NCI-H82 (cell line): Measurements from ENCODE around the gene ARHGAP10.
A peak's percentile ranks its signal among the peaks of the same experiment; 100 is the strongest.
"Not testable (repeated sequence)": the region's sequence is repeated elsewhere in the genome, so short reads cannot be mapped to it uniquely, and the experiment has no call there.

ENCODE experiments used
- DNase-seq: peaks from one replicate; lab custom pipeline; 2025; lab: John Stamatoyannopoulos, UW

Gene ARHGAP10

DNA sequence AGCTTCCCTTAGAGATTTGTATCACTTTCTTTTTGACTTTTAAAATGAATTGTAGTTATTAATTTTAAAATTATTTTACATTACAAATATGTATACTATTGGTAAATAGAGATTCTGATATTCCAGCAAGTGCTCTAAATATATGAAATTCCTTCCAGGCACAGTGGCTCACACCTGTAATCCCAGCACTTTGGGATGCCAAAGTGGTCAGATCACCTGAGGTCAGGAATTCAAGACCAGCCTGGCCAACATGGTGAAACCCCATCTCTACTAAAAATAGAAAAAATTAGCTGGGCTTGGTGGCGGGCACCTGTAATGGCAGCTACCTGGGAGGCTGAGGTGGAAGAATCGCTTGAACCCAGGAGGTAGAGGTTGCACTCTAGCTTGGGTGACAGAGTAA lies 180.2 kb downstream of the ARHGAP10 start:
- DNase-seq = not testable (repeated sequence)

GRCh38 chr4:147913137-147913536 lies 181.2 kb downstream of the ARHGAP10 start:
- no peak for DNase-seq

GRCh38 chr4:147916351-147916750 lies 184.5 kb downstream of the ARHGAP10 start:
- DNase-seq = no peak

GRCh38 chr4:147923381-147923780 lies 191.5 kb downstream of the ARHGAP10 start:
- DNase-seq = no peak

GRCh38 chr4:147923854-147924253 lies 192.0 kb downstream of the ARHGAP10 start:
- DNase-seq = no peak

- peak; percentile 65 for DNase-seq
Observed at GRCh38 chr4:147924604-147925412, 192.9 kb downstream of the ARHGAP10 start.

GRCh38 chr4:147927377-147928137 lies 195.7 kb downstream of the ARHGAP10 start:
- no peak for DNase-seq

DNA sequence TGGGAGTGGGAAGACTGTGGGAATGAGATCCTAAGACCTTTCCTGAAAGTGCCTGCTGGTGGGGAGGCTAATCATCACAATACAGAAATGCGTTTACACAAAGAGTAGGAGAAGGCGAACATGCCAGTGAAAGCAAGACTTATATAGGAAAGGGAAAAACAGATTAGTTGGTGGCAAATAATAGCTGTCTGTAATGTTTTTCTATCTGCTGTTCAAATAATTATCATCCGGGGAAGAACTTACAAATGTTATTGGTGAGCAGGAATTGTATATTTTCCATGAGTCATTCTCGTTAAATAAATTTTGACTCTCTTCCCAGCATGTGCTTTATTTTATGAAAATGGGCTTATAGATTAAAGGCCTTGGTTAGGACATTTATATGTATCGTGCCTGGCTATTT lies 196.5 kb downstream of the ARHGAP10 start:
- DNase-seq = no peak

DNA sequence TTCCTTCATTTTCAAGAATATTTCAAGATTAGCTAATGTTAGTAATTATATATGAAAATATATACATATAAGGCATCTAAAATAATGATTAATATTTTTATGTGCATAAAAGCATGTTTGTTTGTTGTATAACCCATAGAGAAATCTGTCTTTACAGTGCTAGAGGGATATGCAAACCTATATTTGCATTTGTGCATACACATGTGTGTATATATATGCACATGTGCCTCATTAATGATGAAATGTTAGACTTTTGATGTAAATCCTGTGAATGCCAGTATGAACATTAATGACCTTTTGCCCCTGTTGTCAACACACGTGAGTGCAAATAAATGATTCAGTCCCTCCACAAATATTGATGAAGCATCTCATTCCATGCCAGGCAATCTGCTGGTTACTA lies 197.9 kb downstream of the ARHGAP10 start:
- DNase-seq = no peak

- DNase-seq = peak; percentile 24
Observed at GRCh38 chr4:147933316-147933715, 201.4 kb downstream of the ARHGAP10 start.

- DNase-seq = no peak
Observed at GRCh38 chr4:147933779-147934178, 201.9 kb downstream of the ARHGAP10 start.

DNA sequence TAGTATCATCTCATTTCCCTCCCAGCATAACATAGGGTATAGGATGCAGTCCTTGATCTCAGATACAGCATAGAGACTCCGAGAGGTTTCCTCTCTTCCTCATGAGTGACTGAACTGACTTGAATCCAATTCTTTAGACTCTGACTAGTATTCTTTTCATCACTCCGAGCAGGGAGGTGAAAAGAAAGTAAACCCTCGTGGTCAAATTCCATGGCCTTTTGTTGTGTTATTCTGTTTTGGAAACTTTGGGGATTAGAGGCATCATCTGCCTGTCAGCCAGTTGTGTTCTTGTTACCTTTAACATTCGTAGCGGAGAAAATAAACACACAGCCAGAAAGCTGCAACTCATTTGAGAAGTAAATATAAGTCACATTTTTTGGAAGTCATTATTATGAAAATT lies 206.6 kb downstream of the ARHGAP10 start:
- DNase-seq = no peak

GRCh38 chr4:147940171-147940570 lies 208.3 kb downstream of the ARHGAP10 start:
- DNase-seq = no peak

DNA sequence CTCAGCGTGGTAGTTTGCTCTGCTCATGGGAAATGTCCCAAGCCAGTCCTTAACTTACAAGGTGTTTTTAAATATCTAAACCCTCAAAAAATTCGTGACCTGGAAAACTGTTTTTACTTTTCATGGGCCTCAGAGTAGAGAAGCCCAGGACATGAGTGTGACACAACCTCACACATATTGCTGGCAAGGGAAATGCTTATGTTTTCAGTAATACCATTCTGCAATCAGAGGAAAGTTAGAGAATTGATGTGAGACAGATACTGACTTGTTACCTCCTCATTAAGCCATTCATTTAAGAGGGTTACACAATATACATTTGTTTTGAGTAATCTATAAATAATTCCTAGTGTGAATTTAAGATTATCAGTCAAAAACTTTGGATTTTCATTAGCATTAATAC lies 209.5 kb downstream of the ARHGAP10 start:
- DNase-seq = no peak

- peak; percentile 62 for DNase-seq
Observed at GRCh38 chr4:147942729-147943128, 210.8 kb downstream of the ARHGAP10 start.

- DNase-seq = no peak
Observed at GRCh38 chr4:147943159-147943638, 211.3 kb downstream of the ARHGAP10 start.

- no peak for DNase-seq
Observed at GRCh38 chr4:147944249-147944648, 212.4 kb downstream of the ARHGAP10 start.

- no peak for DNase-seq
Observed at GRCh38 chr4:147944670-147945260, 212.9 kb downstream of the ARHGAP10 start.

DNA sequence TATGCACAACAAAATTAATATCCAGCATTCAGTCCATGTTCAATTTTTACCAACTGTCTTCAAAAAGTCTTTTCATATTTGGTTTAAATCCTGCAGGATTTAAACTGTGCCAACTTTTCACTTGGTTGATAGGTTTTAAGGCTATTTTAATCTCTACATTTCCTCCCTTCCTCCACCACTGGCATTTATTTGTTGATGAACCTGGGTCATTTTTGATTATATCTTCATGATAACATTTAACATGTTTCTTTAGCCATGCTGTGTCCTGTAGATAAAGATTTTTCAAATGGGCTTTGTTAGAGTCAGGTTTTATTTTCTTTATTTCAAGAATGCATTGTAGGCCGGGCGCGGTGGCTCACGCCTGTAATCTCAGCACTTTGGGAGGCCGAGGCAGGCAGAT lies 216.4 kb downstream of the ARHGAP10 start:
- DNase-seq = no peak

- DNase-seq = no peak
Observed at GRCh38 chr4:147950261-147950660, 218.4 kb downstream of the ARHGAP10 start.

DNA sequence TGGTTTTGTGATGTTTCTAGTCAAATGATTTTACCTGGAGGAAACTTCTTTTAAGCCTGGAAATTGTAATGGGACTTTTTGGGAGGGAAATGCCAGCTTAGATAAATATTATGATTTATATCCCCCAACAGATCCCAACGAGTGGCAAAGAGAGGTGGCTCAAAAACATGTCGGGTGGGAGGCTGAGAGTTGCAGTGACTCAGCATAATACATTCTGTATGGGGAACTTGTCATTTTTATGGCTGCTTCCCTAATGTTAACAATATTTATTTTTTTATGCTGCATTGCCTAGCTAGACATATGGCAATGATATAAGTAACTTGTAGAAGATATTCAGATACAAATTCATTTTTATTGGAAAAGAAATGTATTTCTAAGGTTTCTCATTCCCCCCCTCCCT lies 219.0 kb downstream of the ARHGAP10 start:
- DNase-seq = no peak

GRCh38 chr4:147954850-147955249 lies 223.0 kb downstream of the ARHGAP10 start:
- no peak for DNase-seq
